ENCODE measurements around the gene DCC.
"Not testable (repeated sequence)": the region's sequence is repeated elsewhere in the genome, so short reads cannot be mapped to it uniquely, and the experiment has no call there.

Gene DCC

GRCh38 chr18:53442415-53442783 is 1102.4 kb downstream of the DCC start:
- no peak for DNase-seq

DNA sequence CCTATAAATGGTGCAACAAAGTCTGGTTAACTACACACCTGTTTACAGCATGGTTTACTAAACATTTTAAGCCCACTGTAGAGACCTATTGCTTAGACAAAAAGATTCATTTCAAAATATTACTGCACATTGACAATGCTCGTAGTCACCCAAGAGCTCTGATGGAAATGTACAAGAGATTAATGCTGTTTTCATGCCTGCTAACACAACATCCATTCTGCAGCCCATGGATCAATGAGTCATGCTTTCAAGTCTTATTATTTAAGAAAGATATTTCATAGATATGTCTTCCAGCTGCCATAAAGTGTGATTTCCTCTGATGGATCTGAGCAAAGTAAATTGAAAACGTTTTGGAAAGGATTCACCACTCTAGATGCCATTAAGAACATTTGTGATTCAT is 1103.3 kb downstream of the DCC start:
- no peak for DNase-seq

GRCh38 chr18:53443831-53444230 is 1103.8 kb downstream of the DCC start:
- no peak for DNase-seq

- no peak for DNase-seq
These were observed 1111.9 kb downstream of the DCC start for GRCh38 chr18:53451902-53452301.

DNA sequence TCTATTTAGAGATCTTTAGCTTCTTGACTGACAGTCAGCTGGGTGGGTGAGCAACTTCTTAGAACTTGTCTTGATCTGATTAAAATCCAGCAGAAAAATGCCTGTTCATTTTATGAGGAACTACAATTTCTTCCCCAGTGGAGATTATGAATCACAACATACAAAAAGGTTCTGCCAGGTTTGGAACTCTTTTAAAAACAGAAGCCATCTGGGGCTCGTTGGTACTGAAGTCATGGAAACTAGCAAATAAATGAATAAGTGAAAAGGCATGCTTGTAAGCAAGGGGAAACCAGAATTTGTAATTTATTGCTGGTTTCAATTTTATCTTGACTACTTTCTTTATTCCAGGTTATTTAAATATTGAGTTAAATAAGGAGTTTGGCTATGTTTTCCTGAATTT is 1117.1 kb downstream of the DCC start:
- no peak for DNase-seq

- DNase-seq: no peak
These were observed 1118.3 kb downstream of the DCC start for GRCh38 chr18:53458268-53458667.

DNA sequence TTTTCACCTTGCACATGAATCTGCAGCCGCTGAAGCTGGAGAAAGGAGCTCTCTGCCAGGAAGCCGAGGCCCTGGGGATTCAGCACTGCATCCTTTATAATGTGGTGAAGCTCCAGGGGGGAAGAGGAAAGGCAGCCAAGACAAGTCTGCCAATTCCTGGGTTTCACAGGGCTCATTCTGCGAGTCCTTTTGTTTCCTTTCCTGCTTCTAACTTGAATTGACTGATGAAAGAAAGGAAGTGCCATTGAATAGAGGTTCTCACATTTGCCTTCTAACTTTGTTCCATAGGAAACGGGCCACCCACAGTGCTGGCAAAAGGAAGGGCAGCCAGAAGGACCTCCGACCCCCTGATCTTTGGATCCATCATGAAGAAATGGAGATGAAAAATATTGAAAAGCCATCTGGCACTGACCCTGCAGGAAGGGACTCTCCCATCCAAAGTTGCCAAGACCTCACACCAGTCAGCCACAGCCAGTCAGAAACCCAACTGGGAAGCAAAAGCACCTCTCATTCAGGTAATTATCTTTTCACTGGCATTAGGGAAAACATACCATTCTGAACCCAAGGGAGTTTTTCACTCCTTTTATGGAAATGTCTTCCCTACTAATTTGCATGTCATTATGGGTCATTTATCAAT is 1119.1 kb downstream of the DCC start:
- no peak for DNase-seq

GRCh38 chr18:53467756-53468155 is 1127.8 kb downstream of the DCC start:
- DNase-seq: no peak

GRCh38 chr18:53468173-53468572 is 1128.2 kb downstream of the DCC start:
- not testable (repeated sequence) for DNase-seq

GRCh38 chr18:53472546-53472945 is 1132.5 kb downstream of the DCC start:
- no peak for DNase-seq

DNA sequence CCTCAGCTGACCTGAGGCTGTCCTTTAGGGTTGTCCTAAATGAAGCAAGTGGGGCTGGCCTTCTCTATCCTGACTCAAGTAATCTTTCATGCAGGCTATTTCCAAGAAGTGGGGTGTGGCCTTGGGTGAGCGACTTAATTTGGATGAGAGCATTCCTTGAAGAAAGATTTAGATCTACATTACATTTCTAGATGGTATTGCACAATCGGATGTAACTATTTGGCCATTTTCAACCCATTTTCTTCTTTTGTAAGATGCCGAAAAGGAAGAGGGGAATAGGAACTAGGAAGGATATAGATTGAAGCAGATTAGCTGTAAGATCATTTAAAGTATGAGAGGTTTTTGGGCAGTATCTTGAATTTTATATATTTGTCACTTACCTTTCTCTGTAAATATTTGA is 1138.2 kb downstream of the DCC start:
- DNase-seq: no peak

GRCh38 chr18:53486296-53486695 is 1146.3 kb downstream of the DCC start:
- no peak for DNase-seq

DNA sequence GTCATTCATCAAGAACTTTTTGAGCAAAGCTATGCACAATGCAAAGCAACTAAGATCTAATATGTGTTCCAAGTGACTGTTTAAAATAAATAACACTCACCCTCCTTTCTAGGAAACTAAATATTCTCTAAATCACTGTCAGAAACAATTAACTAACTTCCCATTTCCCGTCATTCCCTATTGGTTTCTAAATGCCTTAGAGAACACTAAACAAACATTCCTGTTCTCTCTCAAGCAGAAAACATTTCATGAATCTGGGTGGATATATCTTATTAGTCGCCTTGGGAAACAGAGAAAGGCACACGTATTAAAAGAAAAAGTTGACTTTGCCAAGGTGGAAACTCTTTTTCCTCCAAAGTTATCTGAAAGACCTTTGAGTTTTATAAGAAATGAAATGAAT is 1149.3 kb downstream of the DCC start:
- DNase-seq: no peak

GRCh38 chr18:53490019-53490418 is 1150.0 kb downstream of the DCC start:
- no peak for DNase-seq

GRCh38 chr18:53496028-53496427 is 1156.0 kb downstream of the DCC start:
- no peak for DNase-seq

- no peak for DNase-seq
These were observed 1164.0 kb downstream of the DCC start for GRCh38 chr18:53503914-53504441.

DNA sequence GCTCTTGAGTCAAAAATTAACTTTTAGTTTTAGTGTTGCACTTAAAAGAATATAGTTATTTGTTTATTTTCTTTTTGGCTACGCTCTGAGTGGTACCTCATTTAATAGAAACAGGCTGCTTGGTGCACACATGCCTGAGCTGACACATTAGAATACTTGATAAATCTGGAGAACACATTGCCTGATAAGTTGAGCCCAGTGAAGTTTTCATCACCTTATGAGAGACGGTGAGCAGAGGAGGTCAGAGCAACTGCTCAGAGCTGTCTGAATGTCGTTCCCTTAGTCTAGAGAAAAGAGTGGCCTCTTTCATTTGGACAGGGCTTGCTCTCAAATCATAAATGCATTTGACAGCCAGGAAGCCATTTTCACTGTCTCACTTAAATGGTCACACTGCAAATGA is 1168.5 kb downstream of the DCC start:
- no peak for DNase-seq

DNA sequence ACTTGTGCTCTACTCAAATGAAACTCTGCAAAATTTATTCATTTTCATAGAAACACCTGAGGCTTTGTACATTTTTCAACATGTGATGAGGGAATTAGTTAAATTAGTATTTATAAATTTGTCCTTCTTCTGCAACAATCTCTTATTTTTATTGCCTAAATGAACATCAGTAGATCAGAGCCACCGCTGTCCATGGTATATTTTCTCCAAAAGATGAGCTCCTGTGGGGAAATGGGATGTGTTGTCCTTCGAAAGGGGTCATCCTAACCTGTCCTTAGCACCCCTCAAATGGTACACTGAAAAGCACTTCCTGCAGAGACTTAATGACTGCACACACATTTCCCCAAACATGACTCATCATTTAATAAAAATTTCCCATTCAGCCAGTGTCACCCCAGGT is 1169.9 kb downstream of the DCC start:
- no peak for DNase-seq

- not testable (repeated sequence) for DNase-seq
These were observed 1171.7 kb downstream of the DCC start for GRCh38 chr18:53511725-53512124.

DNA sequence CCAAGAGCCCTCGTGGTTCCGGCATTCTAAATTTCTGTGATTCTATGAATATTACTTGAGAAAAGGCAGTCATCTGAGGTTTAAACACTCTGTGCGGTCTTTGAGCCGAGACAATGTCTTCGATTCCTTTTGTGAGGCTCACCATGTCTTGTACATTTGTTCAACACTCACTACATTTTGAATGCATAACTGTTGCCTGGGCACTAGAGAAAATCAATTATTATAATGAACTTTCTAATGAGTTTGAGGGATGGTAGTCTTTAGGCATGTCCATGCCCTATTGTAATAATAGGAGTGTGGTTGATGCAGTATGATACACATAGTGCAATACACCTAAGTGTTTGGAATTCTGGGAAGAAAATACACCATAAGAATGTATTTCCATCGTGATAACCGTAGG is 1181.1 kb downstream of the DCC start:
- DNase-seq: no peak

DNA sequence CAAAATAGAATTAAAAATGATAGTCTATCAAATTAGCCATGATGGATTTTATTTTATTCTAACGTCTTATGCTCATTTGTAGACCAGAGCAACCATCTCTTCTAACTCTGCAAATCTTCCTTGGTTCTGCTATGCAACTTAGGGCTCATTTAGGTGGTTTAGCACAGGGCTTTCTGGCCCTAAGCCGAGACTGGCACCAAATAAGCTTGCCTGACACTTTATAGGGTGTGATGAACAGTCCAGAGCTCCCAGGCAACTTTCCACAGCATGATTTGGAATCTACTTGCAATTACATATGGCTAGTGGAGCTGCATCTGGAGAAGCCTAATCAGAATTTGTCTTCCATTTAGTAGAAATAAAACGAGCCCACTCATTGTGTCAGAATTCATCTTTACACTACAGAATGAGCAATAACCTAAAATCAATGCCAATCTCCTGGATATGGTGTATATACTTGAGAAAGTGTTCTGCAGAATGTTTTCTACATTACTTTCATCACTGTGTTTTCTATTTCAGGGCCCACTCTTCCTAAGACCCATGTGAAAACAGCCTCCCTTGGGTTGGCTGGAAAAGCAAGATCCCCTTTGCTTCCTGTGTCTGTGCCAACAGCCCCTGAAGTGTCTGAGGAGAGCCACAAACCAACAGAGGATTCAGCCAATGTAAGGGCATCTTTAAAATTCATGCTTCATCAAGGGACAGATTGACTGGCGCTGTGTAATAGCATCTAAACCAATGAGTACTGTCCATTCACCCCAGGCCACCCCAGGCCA is 1186.3 kb downstream of the DCC start:
- no peak for DNase-seq

- no peak for DNase-seq
These were observed 1187.4 kb downstream of the DCC start for GRCh38 chr18:53527365-53527764.

- DNase-seq: no peak
These were observed 1191.2 kb downstream of the DCC start for GRCh38 chr18:53531187-53531586.

GRCh38 chr18:53531896-53532295 is 1191.9 kb downstream of the DCC start:
- no peak for DNase-seq

GRCh38 chr18:53534203-53534602 is 1194.2 kb downstream of the DCC start:
- DNase-seq: no peak
